Measurements from ENCODE around the gene RNF144A. TPM values are rescaled to one million over a fixed set of nuclear protein-coding genes. Genes with fewer than 3 reads are reported as not detected.

Gene RNF144A
- total and polyA plus RNA-seq, 11 donors = 3.5 to 27.2 (median 11.9) TPM

DNA sequence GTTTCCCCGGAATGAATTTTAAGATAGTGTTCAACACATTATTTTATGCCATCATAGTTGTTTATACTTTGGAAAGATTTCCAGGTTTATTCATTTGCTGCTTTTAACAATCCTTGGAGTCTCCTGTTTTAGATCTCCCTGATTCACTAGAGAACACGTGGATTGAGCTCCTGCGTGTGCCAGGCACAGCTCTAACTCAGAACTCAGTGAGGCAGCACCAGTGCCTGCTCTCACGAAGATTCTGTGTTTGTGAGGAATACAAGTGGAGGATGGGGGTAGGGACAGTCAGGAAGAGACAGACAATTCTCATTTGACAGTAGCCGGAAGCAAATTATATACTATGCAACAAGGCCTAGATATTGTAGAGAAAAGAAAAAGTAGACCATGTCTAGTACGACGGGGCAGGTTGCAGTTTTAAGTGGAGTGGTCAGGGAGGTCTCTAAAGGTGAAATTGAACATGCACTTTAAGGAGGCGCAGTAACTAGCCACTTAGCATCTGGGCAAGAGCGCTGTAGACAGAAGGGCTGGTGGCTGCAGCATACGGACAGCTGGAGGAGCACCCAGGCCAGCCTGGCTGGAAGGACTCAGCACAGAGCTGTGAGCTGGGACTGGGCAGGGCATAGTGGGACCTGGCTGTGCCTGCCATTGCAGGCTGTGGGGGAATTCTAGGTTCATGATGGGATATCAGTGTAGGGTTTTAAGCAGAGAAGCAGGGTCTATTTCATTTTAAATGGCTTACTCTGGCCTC, 24.3 kb downstream of the RNF144A start:
- Histone ChIP-seq H3K27me3 (no peaks in the 10 kb centered on the region), H3K9me3 (no peaks in the 10 kb centered on the region), H3K4me3 (no peak overlapping the region), H3K4me1 (peaks cover 0 to 38% (median 0%) of the 10 kb centered on the region in 12 donors), H3K36me3 (peaks cover 0 to 35% (median 18%) of the 10 kb centered on the region in 9 donors), H3K27ac (peak overlapping the region in 1 of 12 donors; percentile 27)
- ATAC-seq = no peak
- 91 to 97% (median 95%) methylated on average over 10 of the region's 10 CpGs for WGBS, 4 donors
- no peak for DNase-seq
- intact Hi-C loops (cut with DNase I) = no loop called here
- TF ChIP-seq POLR2A (IDR thresholded peaks at IDR 0.05) = no peak
- TF ChIP-seq, protein P1, sequence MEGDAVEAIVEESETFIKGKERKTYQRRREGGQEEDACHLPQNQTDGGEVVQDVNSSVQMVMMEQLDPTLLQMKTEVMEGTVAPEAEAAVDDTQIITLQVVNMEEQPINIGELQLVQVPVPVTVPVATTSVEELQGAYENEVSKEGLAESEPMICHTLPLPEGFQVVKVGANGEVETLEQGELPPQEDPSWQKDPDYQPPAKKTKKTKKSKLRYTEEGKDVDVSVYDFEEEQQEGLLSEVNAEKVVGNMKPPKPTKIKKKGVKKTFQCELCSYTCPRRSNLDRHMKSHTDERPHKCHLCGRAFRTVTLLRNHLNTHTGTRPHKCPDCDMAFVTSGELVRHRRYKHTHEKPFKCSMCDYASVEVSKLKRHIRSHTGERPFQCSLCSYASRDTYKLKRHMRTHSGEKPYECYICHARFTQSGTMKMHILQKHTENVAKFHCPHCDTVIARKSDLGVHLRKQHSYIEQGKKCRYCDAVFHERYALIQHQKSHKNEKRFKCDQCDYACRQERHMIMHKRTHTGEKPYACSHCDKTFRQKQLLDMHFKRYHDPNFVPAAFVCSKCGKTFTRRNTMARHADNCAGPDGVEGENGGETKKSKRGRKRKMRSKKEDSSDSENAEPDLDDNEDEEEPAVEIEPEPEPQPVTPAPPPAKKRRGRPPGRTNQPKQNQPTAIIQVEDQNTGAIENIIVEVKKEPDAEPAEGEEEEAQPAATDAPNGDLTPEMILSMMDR (IDR thresholded peaks at IDR 0.05) = no peak

DNA sequence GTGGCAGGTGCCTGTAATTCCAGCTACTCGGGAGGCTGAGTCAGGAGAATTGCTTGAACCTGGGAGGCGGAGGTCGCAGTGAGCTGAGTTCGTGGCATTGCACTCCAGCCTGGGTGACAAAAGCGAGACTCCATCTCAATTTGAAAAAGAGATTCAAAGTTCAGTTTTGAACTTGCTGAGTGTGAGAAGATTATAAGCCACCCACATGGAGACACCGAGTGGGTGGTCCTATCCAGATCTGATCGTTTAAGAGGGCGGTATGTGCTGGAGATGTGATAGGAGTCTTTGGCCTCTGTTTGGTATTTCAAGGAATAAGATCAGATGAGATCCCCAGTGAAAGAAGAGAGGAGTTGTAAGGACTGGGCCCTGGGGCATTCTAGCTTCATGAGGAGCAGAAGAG, 25.6 kb downstream of the RNF144A start:
- ATAC-seq (no peak), DNase-seq (no peak)
- H3K27ac ChIP-seq = no peak overlapping the region
- peaks cover 0 to 33% (median 2%) of the 10 kb centered on the region in 12 donors for H3K4me1 ChIP-seq
- no peak overlapping the region for H3K4me3 ChIP-seq
- TF ChIP-seq, protein P1 (IDR thresholded peaks at IDR 0.05) = no peak
- no peak for TF ChIP-seq POLR2A (IDR thresholded peaks at IDR 0.05)
- H3K27me3 ChIP-seq = no peaks in the 10 kb centered on the region
- intact Hi-C loops (cut with DNase I) = no loop called here
- H3K9me3 ChIP-seq = no peaks in the 10 kb centered on the region
- H3K36me3 ChIP-seq = peaks cover 0 to 35% (median 18%) of the 10 kb centered on the region in 9 donors
- WGBS, 4 donors = 85 to 96% (median 92%) methylated on average over 8 of the region's 8 CpGs

DNA sequence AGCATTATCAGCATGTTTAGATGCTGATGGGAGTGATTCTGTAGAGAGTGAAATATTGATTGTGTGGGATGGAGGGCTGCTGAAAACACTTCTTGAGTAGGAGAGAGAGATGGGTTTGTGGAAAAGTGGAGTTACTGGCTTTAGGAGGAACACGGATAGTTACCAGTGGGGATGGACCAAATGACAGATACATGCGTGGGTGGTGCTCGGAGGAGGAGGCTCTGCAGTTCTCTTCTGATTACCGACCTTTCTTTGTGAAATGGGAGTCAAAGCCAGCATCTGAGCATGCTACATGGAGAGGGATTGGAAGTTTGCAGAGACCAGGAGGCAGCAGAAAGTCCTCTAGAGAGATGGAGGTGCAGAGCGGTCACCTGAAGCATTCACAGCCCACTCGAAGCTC, 26.3 kb downstream of the RNF144A start:
- WGBS, 4 donors = 86 to 90% (median 89%) methylated on average over 6 of the region's 6 CpGs
- no peak for ATAC-seq
- Histone ChIP-seq H3K27me3 (no peaks in the 10 kb centered on the region), H3K27ac (no peak overlapping the region), H3K4me1 (peaks cover 0 to 39% (median 9%) of the 10 kb centered on the region in 12 donors), H3K36me3 (peaks cover 0 to 35% (median 18%) of the 10 kb centered on the region in 9 donors), H3K4me3 (no peak overlapping the region), H3K9me3 (no peaks in the 10 kb centered on the region)
- TF ChIP-seq, protein P1 (IDR thresholded peaks at IDR 0.05) = no peak
- no peak for TF ChIP-seq POLR2A (IDR thresholded peaks at IDR 0.05)
- intact Hi-C loops (cut with DNase I) = no loop called here
- no peak for DNase-seq

DNA sequence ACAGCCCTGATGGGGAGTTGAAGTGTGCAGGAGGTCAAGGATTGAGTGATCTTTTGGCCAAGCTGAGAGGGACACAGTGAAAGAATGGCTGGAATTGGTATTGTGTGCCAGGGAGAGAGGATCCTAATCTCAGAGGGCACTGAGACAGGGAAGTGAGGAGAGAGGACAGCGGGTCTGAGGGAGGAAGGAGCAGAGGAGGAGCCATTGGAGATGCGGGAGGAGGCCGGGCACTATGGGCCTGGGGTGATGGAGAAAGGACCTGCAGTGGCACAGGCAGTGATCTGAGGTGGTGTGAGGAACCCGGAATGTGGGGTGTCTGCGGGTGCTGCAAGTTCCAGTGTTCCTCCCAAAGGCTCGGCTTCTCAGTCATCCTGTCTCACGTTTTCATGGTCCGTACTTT, 26.8 kb downstream of the RNF144A start:
- Histone ChIP-seq H3K27ac (peak overlapping the region in 3 of 12 donors; percentile 27 to 71 (median 62)), H3K4me3 (no peak overlapping the region), H3K36me3 (peaks cover 0 to 35% (median 18%) of the 10 kb centered on the region in 9 donors), H3K4me1 (peaks cover 0 to 42% (median 10%) of the 10 kb centered on the region in 12 donors), H3K27me3 (no peaks in the 10 kb centered on the region), H3K9me3 (no peaks in the 10 kb centered on the region)
- no peak for TF ChIP-seq POLR2A (IDR thresholded peaks at IDR 0.05)
- TF ChIP-seq, protein P1 (IDR thresholded peaks at IDR 0.05) = no peak
- 94 to 98% (median 96%) methylated on average over 8 of the region's 8 CpGs for WGBS, 4 donors
- ATAC-seq (no peak), DNase-seq (no peak)
- intact Hi-C loops (cut with DNase I) = no loop called here
